Hematopoietic multipotent progenitor cell treated with erythropoietin and hydrocortisone succinate and interleukin-3 and kit ligand, for 15 days (in vitro differentiated cells): ENCODE results near the gene SLC4A8.
A peak's percentile ranks its signal among the peaks of the same experiment; 100 is the strongest.
"Not testable (repeated sequence)": the region's sequence is repeated elsewhere in the genome, so short reads cannot be mapped to it uniquely, and the experiment has no call there.

Experiments used
- DNase-seq: peaks from one replicate; pipeline ENCODE4 v3.0.0-alpha.2; 2015; ENCODE audit warnings: low spot score

SLC4A8 gene

DNA sequence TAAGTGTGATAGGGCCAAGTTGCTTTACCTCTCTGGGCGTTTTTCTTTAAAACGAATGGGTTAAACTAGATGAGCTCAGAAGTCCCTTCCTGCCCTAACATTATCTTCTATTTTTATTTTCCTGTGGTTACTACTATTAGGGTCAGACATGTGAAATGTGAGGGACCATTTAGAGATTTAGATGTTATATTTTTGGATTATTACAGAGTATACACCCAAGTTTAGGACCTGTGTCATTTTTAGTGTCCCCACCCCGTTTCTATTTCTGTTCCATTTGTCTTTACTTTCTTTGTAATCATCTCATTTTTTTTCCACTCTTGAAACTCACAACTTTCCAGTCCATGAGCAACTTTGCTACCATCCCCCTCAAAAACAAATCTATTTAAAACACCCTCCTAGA, 56.3 kb downstream of the SLC4A8 start:
- DNase-seq, result no peak

DNA sequence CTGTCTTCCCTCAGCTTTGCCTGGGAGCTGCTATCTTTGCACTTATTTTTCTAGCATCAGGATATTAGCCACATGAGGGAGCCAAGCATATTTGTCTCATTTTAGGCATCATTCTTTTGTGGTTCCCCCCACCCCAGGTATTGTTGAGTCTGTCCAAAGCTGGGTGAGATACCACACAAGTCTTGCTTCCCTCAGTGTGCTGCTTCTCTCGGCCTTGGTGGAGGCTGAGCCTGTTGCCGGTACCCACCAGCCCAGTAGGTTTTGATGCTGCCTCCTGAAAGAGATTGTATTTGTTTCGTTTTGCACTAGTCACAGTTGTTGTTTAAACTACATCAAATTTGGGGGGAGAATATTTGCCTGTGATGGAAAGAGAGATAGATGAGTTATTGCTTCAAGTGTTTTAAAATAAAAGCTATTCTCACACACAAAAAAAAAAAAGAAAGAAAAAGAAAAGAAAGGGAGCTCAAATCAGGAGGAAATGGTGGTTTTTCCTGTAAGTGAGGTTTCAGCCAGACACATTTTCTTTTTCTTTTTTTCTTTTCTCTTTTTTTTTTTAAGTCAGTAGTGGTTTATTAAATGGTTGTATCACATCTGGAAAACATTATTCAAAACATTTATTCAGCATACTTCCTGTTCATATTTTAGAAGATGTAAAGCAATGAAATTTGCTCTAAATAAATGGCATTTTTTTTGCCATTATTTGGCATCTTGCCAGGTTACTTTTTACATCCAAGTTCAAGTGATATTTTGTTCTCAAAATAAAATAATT, 58.5 kb downstream of the SLC4A8 start:
- DNase-seq, result peak; percentile 10

- DNase-seq, result no peak
Observed at GRCh38 chr12:51484119-51484518, 59.5 kb downstream of the SLC4A8 start.

GRCh38 chr12:51488281-51488680, 63.6 kb downstream of the SLC4A8 start:
- no peak for DNase-seq

DNA sequence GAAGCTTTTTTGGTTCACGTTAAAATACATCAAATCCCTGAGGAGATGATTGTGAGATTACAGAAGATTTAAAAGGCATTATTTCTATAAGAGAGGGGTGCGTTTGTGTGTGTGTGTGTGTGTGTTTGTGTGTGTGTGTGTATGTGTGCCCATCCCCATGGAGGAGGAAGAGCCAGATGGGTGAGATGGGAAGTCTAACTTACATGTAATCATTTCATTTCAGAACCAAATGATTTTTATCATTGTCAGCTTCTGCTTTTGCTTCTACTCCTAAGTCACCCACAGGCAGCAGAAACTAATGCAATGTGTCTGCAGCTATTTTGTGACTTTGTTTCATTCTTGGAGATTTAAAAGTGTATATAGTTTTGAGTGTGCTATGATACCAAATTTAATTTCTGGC, 68.7 kb downstream of the SLC4A8 start:
- no peak for DNase-seq

DNA sequence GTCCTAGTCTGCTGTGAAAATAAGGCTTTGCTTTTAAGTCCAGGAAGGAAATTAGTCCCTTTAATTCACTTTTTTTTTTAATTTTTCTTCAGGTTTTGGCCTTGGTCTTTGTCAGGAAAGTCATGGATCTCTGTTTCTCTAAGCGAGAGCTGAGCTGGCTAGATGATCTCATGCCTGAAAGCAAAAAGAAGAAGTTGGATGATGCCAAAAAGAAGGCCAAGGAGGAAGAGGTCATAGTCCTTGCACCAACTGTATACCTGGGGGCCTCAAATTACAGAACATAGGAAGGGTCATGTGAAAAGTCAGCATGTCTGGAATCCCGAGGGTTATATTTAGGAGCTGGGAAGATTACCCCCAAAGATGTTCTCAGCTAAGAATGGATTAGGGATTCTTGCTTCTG, 72.3 kb downstream of the SLC4A8 start:
- DNase-seq, result no peak

DNA sequence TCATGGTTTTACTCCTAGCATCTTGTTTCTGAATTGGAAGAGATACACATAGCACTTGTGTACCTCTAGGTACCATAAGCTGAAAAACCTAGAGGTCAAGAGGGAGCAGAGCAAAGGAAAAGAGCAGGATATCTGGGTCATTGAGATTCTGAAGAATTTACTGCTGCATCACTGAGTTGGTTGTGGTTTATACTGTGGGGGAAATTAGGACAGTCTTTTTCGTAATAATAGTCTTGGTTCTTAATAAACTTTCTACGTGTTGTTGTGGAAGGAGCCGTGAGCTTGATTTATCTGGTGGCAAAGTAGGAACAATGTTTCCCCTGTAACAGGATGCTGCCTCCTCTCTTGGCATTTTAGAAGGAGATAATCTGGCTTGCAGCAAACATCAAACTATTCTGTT, 80.2 kb downstream of the SLC4A8 start:
- no peak for DNase-seq

GRCh38 chr12:51505360-51506105, 80.9 kb downstream of the SLC4A8 start:
- DNase-seq, result no peak

DNA sequence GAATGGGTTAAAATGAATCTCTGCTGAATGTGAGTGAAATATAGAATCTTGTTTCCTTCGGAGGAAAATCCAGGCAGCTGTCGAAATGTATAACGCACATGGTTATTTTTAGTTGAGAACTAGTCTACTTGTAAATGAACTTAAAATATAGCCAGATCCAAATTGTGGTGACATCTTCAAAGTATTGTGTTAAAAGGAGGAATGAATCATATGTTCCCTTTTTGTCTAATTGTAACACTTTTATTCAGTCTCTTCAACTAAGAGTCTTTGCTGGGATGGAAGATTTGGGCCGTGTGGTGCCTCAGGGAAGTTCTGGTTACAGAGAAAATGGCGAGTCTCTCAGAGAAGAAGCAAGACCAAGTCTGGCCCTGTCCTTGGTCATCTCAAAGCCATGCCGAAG, 82.5 kb downstream of the SLC4A8 start:
- DNase-seq, result no peak

DNA sequence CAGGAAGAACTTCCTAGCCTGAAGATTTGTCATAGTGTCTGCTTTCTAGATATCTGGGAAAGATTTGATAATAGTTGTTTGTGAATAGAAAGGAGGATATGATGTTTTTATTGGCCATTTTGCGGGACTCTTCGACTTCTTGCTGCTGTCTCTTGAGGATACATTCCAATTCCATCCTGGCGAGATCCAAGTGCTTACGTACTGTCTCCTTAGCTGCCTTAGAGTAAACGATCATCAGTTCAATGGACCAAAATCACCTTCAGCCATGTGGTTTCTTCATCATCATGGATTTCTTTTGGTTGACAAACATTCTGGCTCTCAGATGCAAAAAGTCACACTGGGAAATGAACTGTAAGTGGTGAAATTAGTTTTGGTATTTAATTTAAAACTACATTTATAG, 83.7 kb downstream of the SLC4A8 start:
- no peak for DNase-seq

GRCh38 chr12:51511546-51512260, 87.1 kb downstream of the SLC4A8 start:
- no peak for DNase-seq

- DNase-seq, result no peak
Observed at GRCh38 chr12:51512438-51512837, 87.8 kb downstream of the SLC4A8 start.

GRCh38 chr12:51515037-51515436, 90.4 kb downstream of the SLC4A8 start:
- not testable (repeated sequence) for DNase-seq

GRCh38 chr12:51517316-51517715, 92.7 kb downstream of the SLC4A8 start:
- no peak for DNase-seq

- no peak for DNase-seq
Observed at GRCh38 chr12:51517800-51518199, 93.2 kb downstream of the SLC4A8 start.

- DNase-seq, result no peak
Observed at GRCh38 chr12:51519755-51520154, 95.1 kb downstream of the SLC4A8 start.

DNA sequence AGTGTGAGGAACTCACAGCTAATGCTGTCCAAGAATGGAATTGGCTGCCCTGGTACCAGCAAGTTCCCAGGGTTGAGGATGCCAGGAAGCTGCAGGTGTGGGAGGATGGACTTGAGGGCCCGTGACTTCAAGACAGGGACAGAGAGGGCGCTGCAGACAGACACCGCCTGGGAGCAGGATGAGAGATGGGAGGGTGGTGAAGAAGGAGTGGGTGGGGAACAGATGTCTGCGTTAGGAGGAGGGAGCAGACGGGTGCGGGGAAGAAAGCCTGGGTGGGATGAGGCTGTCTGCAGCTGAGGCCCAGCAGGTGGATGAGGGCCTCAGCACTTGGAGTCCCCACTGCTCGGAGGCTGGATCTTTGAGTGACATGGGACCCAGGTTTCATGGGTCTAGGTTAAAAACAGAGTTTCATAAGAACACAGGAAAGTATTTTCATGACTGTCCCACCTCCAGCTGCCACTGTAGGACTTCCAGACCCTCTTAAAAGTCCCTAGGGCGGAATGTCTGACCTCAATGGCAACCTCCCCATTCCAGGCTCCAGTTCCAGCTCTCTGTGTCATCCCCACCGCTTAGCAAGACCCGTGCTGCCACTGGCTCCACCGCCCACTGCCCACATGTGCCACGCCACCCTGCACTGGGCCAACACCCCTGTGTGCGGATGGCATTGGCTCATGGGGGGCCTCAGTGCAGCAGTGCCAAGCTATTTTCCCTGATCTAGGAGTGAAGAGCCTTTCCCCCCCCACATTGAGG, 96.1 kb downstream of the SLC4A8 start:
- no peak for DNase-seq

GRCh38 chr12:51521554-51522276, 97.1 kb downstream of the SLC4A8 start:
- DNase-seq, result no peak

DNA sequence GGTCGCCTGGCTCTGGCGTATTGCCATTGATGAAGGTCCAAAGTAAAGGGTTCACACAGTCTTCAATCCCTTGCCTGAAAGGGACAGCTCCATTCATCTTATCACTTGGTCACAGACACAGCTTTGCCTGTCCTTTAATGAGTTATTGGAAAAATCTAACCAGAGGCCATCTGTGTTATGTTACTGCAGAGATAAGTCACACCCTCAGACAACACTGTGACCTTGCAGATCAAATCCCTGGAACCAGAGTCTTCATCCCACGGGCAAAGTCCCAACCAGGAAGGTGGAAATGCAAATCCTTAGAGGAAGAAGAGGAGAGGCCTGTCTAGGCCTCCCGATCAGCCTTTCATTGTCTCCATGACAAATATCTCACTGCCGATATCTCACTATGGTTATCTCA, 98.1 kb downstream of the SLC4A8 start:
- no peak for DNase-seq

- no peak for DNase-seq
Observed at GRCh38 chr12:51524386-51524901, 99.8 kb downstream of the SLC4A8 start.

- DNase-seq, result no peak
Observed at GRCh38 chr12:51525518-51525917, 100.9 kb downstream of the SLC4A8 start.
